Smooth muscle cell (in vitro differentiated cells): Measurements from ENCODE around the gene RACK1. TPM values are rescaled to one million over a fixed set of nuclear protein-coding genes. Genes with fewer than 3 reads are reported as not detected.
"Not testable (repeated sequence)": the region's sequence is repeated elsewhere in the genome, so short reads cannot be mapped to it uniquely, and the experiment has no call there.

Source experiments
- DNase-seq: peaks from one replicate; lab custom pipeline; 2025; ENCODE audit not compliant: unreplicated experiment; lab: John Stamatoyannopoulos, UW
- H2AFZ ChIP-seq: fragments of 200-600 bp; sonication (generic); 2 replicates; pipeline ENCODE4 v1.6.0; 2016; ENCODE audit warnings: antibody characterized with exemption, low read depth, mild to moderate bottlenecking
- H3F3A ChIP-seq: fragments of 200-600 bp; sonication (generic); 2 replicates; pipeline ENCODE4 v1.6.0; 2017; ENCODE audit warnings: antibody characterized with exemption, low read depth
- H3K27ac ChIP-seq: fragments of 200-600 bp; sonication (generic); 2 replicates; pipeline ENCODE4 v1.5.1; 2016; ENCODE audit warnings: low read depth, mild to moderate bottlenecking
- H3K27me3 ChIP-seq: fragments of 200-600 bp; sonication (generic); 2 replicates; pipeline ENCODE4 v1.6.1; 2016; ENCODE audit warnings: low read depth, mild to moderate bottlenecking
- H3K36me3 ChIP-seq: fragments of 200-600 bp; sonication (generic); 2 replicates; pipeline ENCODE4 v1.5.1; 2016; ENCODE audit warnings: low read depth
- H3K4me1 ChIP-seq: fragments of 200-600 bp; sonication (generic); 2 replicates; pipeline ENCODE4 v1.5.1; 2016; ENCODE audit warnings: low read depth
- H3K4me2 ChIP-seq: fragments of 200-600 bp; sonication (generic); 2 replicates; pipeline ENCODE4 v1.6.0; 2016; ENCODE audit warnings: mild to moderate bottlenecking
- H3K4me3 ChIP-seq: fragments of 200-600 bp; sonication (generic); 2 replicates; pipeline ENCODE4 v1.5.1; 2016; ENCODE audit warnings: mild to moderate bottlenecking
- H3K79me2 ChIP-seq: fragments of 200-600 bp; sonication (generic); 2 replicates; pipeline ENCODE4 v1.6.0; 2016; ENCODE audit warnings: low read depth, mild to moderate bottlenecking
- H3K9ac ChIP-seq: fragments of 200-600 bp; sonication (generic); 2 replicates; pipeline ENCODE4 v1.6.0; 2016; ENCODE audit warnings: low read depth
- H3K9me3 ChIP-seq: fragments of 200-600 bp; sonication (generic); replicated peaks from 2 replicates; pipeline ENCODE4 v1.5.1; 2016; ENCODE audit warnings: low read depth
- H4K20me1 ChIP-seq: fragments of 200-600 bp; sonication (generic); 2 replicates; pipeline ENCODE4 v1.6.0; 2016; ENCODE audit warnings: low read depth
- WGBS: methylation state at CpG from one replicate; pipeline ENCODE4 v1.1.7; 2016; ENCODE audit warnings: low lambda C conversion rate; 5-methylcytosine and 5-hydroxymethylcytosine counted together
- polyA plus RNA-seq: library from polyadenylated mRNA; unstranded; fragments of >200 nt; fragmentation: Nextera tagmentation; extraction: Ambion mirVana; gene quantifications from 2 replicates; pipeline ENCODE4 v1.2.1, GENCODE V29; 2016
- total RNA-seq: library from RNA; depleted of rRNA; stranded (reverse); fragments of >200 nt; gene quantifications from 2 replicates; pipeline ENCODE4 v1.2.3, GENCODE V29; 2014
- TF ChIP-seq, protein P1 (sequence below): fragments of 200-600 bp; sonication (generic); IDR thresholded peaks from 2 replicates; pipeline ENCODE4 v1.5.1; 2017; ENCODE audit warnings: borderline replicate concordance, mild to moderate bottlenecking, antibody characterized with exemption; ENCODE audit not compliant: insufficient read depth, poor library complexity, severe bottlenecking

The RACK1 gene
- total and polyA plus RNA-seq, 2 experiments from 2014 or later: 617 to 2,098 TPM

DNA sequence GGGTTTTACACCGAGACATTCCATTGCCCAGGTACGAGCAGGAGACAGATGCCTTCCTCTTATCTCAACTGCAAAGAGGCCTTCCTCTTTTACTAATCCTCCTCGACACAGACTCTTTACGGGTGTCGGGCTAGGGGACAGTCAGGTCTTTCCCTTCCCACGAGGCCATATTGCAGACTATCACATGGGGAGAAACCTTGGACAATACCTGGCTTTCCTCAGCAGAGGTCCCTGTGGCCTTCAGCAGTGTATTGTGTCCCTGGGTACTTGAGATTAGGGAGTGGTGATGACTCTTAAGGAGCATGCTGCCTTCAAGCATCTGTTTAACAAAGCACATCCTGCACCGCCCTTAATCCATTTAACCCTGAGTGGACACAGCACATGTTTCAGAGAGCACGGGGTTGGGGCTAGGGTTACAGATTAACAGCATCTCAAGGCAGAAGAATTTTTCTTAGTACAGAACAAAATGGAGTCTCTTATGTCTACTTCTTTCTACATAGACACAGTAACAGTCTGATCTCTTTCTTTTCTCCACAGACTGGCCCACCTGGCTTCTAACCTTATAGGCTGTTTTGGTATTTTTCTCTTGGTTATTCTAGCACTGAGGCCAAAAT is 23.7 kb upstream of the RACK1 start:
- H3K9ac ChIP-seq, H3K4me3 ChIP-seq, H3K27ac ChIP-seq, H3K9me3 ChIP-seq, H3K79me2 ChIP-seq, H3K4me2 ChIP-seq, H3K27me3 ChIP-seq, H3K36me3 ChIP-seq, H3F3A ChIP-seq, H2AFZ ChIP-seq, DNase-seq, H3K4me1 ChIP-seq, H4K20me1 ChIP-seq: not testable (repeated sequence)
- 32% methylated on average over 8 of the region's 8 CpGs for WGBS

DNA sequence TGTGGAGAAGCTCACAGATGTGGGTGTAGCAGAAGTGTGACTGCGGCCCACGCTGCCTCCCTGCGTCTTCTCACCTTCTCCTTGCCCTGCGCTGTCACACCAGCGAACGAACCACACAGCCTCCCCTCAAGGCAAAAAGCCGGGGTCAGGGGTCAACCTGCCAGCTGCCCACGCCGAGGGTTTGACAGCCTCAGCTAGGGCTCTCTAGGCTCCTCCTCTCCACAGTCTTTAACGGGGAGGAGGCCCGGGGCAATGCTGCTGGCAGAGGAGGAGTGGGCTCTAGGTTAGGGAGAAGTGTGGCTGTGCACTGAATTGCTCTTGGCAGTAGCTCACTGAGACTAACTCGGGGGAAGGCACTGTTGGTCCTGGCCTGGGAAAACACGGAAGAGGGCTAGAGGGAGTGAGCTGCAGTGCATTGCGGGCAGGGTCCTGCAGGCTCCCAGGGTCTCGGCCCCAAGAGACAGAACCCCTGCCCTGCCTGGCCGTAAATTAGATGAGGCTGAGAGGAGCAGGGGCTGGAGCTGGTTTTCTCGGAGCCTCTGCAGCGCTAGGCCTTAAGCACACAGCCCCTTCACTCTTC is 21.5 kb upstream of the RACK1 start:
- H3K9me3 ChIP-seq: no peaks in the 10 kb centered on the region
- H3K27ac ChIP-seq: no peak overlapping the region
- 78% methylated on average over 18 of the region's 18 CpGs for WGBS
- H3K4me1 ChIP-seq: peaks cover 5% of the 10 kb centered on the region
- no peak overlapping the region for H3K9ac ChIP-seq
- DNase-seq: no peak
- H4K20me1 ChIP-seq: peaks cover 1% of the 10 kb centered on the region
- H3K36me3 ChIP-seq: no peaks in the 10 kb centered on the region
- peaks cover 18% of the 10 kb centered on the region for H3K79me2 ChIP-seq
- H2AFZ ChIP-seq: no peak overlapping the region
- H3K27me3 ChIP-seq: no peaks in the 10 kb centered on the region
- H3K4me3 ChIP-seq: no peak overlapping the region
- H3K4me2 ChIP-seq: no peak overlapping the region
- no peaks in the 10 kb centered on the region for H3F3A ChIP-seq
- TF ChIP-seq, protein P1, sequence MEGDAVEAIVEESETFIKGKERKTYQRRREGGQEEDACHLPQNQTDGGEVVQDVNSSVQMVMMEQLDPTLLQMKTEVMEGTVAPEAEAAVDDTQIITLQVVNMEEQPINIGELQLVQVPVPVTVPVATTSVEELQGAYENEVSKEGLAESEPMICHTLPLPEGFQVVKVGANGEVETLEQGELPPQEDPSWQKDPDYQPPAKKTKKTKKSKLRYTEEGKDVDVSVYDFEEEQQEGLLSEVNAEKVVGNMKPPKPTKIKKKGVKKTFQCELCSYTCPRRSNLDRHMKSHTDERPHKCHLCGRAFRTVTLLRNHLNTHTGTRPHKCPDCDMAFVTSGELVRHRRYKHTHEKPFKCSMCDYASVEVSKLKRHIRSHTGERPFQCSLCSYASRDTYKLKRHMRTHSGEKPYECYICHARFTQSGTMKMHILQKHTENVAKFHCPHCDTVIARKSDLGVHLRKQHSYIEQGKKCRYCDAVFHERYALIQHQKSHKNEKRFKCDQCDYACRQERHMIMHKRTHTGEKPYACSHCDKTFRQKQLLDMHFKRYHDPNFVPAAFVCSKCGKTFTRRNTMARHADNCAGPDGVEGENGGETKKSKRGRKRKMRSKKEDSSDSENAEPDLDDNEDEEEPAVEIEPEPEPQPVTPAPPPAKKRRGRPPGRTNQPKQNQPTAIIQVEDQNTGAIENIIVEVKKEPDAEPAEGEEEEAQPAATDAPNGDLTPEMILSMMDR: no peak

DNA sequence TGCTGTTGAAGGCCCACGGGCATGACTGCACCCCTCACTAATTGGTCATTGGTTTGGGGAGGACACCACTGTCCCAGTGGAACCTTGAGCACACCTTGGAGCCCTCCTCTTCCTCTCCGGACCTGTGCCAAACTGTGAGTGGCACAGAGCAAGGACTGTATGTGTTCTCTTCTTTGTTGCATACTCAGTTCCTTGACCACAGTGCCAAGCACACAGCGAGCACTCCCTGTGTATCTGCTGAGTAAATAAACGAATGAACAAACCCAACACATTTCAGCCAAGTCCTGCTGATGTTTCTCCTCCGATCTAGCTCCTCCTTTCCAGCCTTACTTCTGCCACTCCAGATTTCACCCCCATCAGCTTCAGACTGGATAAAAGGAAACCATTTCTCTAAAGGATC is 19.9 kb upstream of the RACK1 start:
- no peak for DNase-seq
- WGBS: 93% methylated on average over 5 of the region's 5 CpGs
- Histone ChIP-seq H3K4me2 (no peak overlapping the region), H4K20me1 (peaks cover 17% of the 10 kb centered on the region), H3K27ac (no peak overlapping the region), H3K9ac (no peak overlapping the region), H3K79me2 (peaks cover 34% of the 10 kb centered on the region), H3F3A (peaks cover 2% of the 10 kb centered on the region), H3K9me3 (no peaks in the 10 kb centered on the region), H3K36me3 (no peaks in the 10 kb centered on the region), H3K4me3 (no peak overlapping the region), H3K27me3 (no peaks in the 10 kb centered on the region), H2AFZ (no peak overlapping the region), H3K4me1 (peaks cover 20% of the 10 kb centered on the region)
- TF ChIP-seq, protein P1: no peak

DNA sequence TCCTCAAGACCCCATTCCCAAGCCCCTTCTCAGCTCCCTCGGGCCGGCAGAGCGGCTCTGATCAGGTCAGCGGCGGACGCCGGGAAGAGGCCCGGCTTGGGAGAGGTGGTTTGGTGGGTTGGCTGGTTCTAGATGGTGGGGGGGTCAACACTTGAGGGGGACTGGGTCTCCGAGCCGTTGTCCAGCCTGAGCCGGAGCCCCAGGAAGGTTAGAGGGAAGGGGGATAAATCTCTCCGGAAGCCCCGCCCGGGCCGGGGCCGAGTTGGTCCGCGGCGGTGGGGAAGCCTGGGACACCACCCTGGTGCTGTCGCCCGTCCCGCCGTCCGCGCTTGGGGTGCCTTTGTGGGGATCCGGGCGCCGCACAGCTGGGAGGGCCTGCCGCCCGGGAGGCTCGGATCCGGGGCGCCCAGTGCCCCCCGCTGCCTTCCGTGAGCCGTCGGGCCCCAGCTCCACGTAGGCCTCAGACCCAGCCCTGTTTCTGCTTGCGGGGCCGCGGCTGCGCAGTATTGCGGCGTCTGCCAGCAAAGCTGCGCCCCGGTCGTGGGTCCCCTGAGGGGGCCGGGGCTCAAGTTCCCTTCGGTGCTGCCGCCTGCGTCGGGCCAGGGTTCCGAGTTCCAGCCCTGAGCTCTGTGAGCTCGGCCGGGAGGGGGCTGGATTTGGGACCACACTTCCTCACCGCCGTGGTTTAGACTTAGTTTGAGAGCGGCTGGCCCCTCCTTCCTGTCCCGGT is 17.8 kb upstream of the RACK1 start:
- Histone ChIP-seq H3F3A (peaks cover 13% of the 10 kb centered on the region), H4K20me1 (peaks cover 38% of the 10 kb centered on the region), H3K4me1 (peaks cover 29% of the 10 kb centered on the region), H3K4me2 (peak overlapping the region; percentile 97), H3K79me2 (peaks cover 55% of the 10 kb centered on the region), H2AFZ (peak overlapping the region; percentile 67), H3K9ac (peak overlapping the region; percentile 95), H3K4me3 (peak overlapping the region; percentile 69), H3K36me3 (no peaks in the 10 kb centered on the region), H3K27ac (peak overlapping the region; percentile 91), H3K9me3 (no peaks in the 10 kb centered on the region), H3K27me3 (no peaks in the 10 kb centered on the region)
- DNase-seq: no peak
- WGBS: 2% methylated on average over 58 of the region's 59 CpGs
- TF ChIP-seq, protein P1: no peak
